HL-60 (cell line): ENCODE data around the gene NOVA1.

Source experiments
- CTCF ChIP-seq: IDR thresholded peaks from one replicate; pipeline ENCODE4 v1.5.1; 2011; ENCODE audit warnings: low read length, control low read depth, inconsistent platforms; ENCODE audit not compliant: insufficient read depth
- GABPA ChIP-seq: IDR thresholded peaks from 2 replicates; pipeline ENCODE4 v1.6.1; 2012; ENCODE audit warnings: low read depth
- POLR2AphosphoS5 ChIP-seq: IDR thresholded peaks from 2 replicates; pipeline ENCODE4 v1.6.1; 2012; ENCODE audit warnings: low read depth
- SPI1 ChIP-seq: IDR thresholded peaks from 2 replicates; pipeline ENCODE4 v1.6.1; 2012; ENCODE audit warnings: low read depth, mild to moderate bottlenecking, borderline replicate concordance
- TF ChIP-seq, protein P1 (sequence below): IDR thresholded peaks from 2 replicates; pipeline ENCODE4 v1.6.1; 2012; ENCODE audit warnings: low read depth; ENCODE audit not compliant: insufficient replicate concordance

DNA sequence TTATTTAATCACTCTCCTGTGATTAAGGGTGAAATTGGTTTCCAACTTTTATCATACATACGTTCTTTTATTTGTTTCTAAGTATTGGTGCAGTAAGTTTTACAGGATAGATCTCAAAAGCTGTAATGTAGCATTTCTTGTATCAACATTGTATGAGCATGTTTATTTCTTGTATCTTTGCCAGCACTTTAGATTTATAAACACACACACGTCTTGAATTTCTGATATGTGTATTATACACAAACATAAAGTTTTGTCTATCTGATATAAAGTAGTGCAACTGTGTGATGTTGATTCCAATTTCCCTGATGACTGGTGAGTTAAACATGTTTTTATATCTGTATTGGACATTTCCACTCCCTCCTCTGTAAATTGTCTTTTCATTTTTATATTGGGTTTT lies 134.7 kb downstream of the NOVA1 start:
- TF ChIP-seq CTCF (no peak), GABPA (no peak), POLR2AphosphoS5 (no peak), SPI1 (no peak)
- TF ChIP-seq, protein P1, sequence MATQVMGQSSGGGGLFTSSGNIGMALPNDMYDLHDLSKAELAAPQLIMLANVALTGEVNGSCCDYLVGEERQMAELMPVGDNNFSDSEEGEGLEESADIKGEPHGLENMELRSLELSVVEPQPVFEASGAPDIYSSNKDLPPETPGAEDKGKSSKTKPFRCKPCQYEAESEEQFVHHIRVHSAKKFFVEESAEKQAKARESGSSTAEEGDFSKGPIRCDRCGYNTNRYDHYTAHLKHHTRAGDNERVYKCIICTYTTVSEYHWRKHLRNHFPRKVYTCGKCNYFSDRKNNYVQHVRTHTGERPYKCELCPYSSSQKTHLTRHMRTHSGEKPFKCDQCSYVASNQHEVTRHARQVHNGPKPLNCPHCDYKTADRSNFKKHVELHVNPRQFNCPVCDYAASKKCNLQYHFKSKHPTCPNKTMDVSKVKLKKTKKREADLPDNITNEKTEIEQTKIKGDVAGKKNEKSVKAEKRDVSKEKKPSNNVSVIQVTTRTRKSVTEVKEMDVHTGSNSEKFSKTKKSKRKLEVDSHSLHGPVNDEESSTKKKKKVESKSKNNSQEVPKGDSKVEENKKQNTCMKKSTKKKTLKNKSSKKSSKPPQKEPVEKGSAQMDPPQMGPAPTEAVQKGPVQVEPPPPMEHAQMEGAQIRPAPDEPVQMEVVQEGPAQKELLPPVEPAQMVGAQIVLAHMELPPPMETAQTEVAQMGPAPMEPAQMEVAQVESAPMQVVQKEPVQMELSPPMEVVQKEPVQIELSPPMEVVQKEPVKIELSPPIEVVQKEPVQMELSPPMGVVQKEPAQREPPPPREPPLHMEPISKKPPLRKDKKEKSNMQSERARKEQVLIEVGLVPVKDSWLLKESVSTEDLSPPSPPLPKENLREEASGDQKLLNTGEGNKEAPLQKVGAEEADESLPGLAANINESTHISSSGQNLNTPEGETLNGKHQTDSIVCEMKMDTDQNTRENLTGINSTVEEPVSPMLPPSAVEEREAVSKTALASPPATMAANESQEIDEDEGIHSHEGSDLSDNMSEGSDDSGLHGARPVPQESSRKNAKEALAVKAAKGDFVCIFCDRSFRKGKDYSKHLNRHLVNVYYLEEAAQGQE: no peak
